Transverse colon (tissue), 3 donors: ENCODE data around the gene FAM9C.

ENCODE experiments used
- EP300 ChIP-seq: sonication (generic); formaldehyde crosslinking; IDR thresholded peaks from one replicate; pipeline ENCODE4 v1.6.1; 2017; ENCODE audit warnings: antibody characterized with exemption, low read depth
- POLR2A ChIP-seq: fragments of 450-650 bp; IDR thresholded peaks from one replicate; pipeline ENCODE4 v1.6.1; 2016; ENCODE audit warnings: antibody characterized with exemption, mild to moderate bottlenecking, moderate library complexity
- TF ChIP-seq, protein P1 (sequence below), 5 experiments: fragments of 200-600 bp in 3 of 5; fragments of 450-650 bp in 2 of 5; sonication (generic) in 3 of 5; IDR thresholded peaks; 1 replicate in 2 of 5; 2 replicates in 3 of 5; pipeline ENCODE4 v1.5.1; 2016 to 2017; ENCODE audit warnings: antibody characterized with exemption in 5 of 5, inconsistent platforms in 3 of 5, mild to moderate bottlenecking in 2 of 5, moderate library complexity in 1 of 5

DNA sequence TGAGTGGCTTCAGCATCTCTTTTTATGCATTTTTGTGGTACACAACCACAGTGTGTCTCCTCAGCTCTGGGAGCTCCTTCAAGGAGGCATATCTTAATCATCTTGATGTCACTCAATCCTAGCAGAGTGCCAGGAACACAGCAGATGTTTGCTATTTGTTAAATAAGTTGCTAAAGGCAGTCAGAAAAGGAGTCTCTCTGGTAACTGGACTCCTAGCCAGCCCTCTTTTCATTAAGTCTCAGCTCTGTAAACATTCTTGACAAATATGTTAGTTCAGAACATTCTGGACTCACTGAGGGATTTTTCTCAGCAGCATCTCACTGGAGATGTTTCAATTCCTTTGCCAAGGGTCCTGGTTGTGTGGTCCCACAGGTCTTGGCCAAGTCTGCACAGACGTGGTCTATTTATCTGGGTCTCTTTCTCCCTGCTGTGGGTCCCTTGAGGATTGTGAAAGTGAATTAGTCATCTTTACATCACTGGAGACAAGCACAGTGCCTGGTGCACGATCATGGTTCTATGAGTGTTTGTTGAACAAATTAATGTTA, 20.3 kb upstream of the FAM9C start:
- TF ChIP-seq EP300 (no peak), POLR2A (no peak)
- TF ChIP-seq, protein P1, sequence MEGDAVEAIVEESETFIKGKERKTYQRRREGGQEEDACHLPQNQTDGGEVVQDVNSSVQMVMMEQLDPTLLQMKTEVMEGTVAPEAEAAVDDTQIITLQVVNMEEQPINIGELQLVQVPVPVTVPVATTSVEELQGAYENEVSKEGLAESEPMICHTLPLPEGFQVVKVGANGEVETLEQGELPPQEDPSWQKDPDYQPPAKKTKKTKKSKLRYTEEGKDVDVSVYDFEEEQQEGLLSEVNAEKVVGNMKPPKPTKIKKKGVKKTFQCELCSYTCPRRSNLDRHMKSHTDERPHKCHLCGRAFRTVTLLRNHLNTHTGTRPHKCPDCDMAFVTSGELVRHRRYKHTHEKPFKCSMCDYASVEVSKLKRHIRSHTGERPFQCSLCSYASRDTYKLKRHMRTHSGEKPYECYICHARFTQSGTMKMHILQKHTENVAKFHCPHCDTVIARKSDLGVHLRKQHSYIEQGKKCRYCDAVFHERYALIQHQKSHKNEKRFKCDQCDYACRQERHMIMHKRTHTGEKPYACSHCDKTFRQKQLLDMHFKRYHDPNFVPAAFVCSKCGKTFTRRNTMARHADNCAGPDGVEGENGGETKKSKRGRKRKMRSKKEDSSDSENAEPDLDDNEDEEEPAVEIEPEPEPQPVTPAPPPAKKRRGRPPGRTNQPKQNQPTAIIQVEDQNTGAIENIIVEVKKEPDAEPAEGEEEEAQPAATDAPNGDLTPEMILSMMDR (IDR thresholded peaks at IDR 0.05) = no peak
